CD14-positive monocyte (primary cell): ENCODE measurements around the gene IGSF9B. TPM values are rescaled to one million over a fixed set of nuclear protein-coding genes. Genes with fewer than 3 reads are reported as not detected.

ENCODE experiments used
- DNase-seq, 3 donors: peaks; one replicate each; pipeline ENCODE4 v3.0.0-alpha.2; 2011 to 2022
- H2AFZ ChIP-seq: 2 replicates; pipeline ENCODE4 v1.6.0; 2012; ENCODE audit warnings: mild to moderate bottlenecking, low read depth, low read length, inconsistent platforms; ENCODE audit not compliant: insufficient read depth, poor library complexity, severe bottlenecking
- H3K27ac ChIP-seq, 2 donors: 1 replicate in 1 of 2; 2 replicates in 1 of 2; pipeline ENCODE4 v1.5.1; 2012 to 2013; ENCODE audit warnings: low read length in 2 of 2, control low read depth in 1 of 2, inconsistent platforms in 1 of 2, low read depth in 1 of 2, mild to moderate bottlenecking in 1 of 2
- H3K27me3 ChIP-seq, 2 donors: one replicate each; pipeline versions ENCODE4 v1.6.0 to v1.6.1; 2011 to 2013; ENCODE audit warnings: low read length in 2 of 2; ENCODE audit not compliant: control insufficient read depth in 2 of 2, insufficient read depth in 2 of 2
- H3K36me3 ChIP-seq, 2 donors: replicated peaks in 1 of 2; 1 replicate in 1 of 2; 2 replicates in 1 of 2; pipeline versions ENCODE4 v1.5.1 to v1.6.1; 2012 to 2013; ENCODE audit warnings: low read length in 2 of 2, control low read depth in 1 of 2, inconsistent platforms in 1 of 2, mild to moderate bottlenecking in 1 of 2; ENCODE audit not compliant: insufficient read depth in 2 of 2, control insufficient read depth in 1 of 2
- H3K4me1 ChIP-seq, 2 donors: 1 replicate in 1 of 2; 2 replicates in 1 of 2; pipeline versions ENCODE4 v1.5.1 to v1.6.1; 2012 to 2013; ENCODE audit warnings: low read length in 2 of 2, control low read depth in 1 of 2, inconsistent platforms in 1 of 2, mild to moderate bottlenecking in 1 of 2, moderate library complexity in 1 of 2; ENCODE audit not compliant: insufficient read depth in 2 of 2, control insufficient read depth in 1 of 2
- H3K4me2 ChIP-seq: replicated peaks from 2 replicates; pipeline ENCODE3; 2012; ENCODE audit warnings: low read length, moderate library complexity, mild to moderate bottlenecking; ENCODE audit not compliant: poor library complexity, severe bottlenecking; ENCODE audit errors: extremely low read depth
- H3K4me3 ChIP-seq, 3 experiments: fragments of 200-600 bp in 1 of 3; sonication (generic) in 1 of 3; replicated peaks in 1 of 3; 1 replicate in 2 of 3; 2 replicates in 1 of 3; pipeline ENCODE4 v1.5.1; 2011 to 2013; ENCODE audit warnings: low read length in 3 of 3, mild to moderate bottlenecking in 3 of 3, control low read depth in 2 of 3, low read depth in 2 of 3, inconsistent platforms in 1 of 3, moderate library complexity in 1 of 3
- H3K79me2 ChIP-seq: 2 replicates; pipeline ENCODE4 v1.6.0; 2012; ENCODE audit warnings: mild to moderate bottlenecking, control low read depth, inconsistent platforms, low read length, moderate library complexity; ENCODE audit not compliant: insufficient read depth
- H3K9ac ChIP-seq: 2 replicates; pipeline ENCODE4 v1.6.0; 2017; ENCODE audit warnings: low read length, mild to moderate bottlenecking; ENCODE audit not compliant: insufficient read depth, poor library complexity, severe bottlenecking
- H3K9me3 ChIP-seq, 2 donors: replicated peaks in 1 of 2; 1 replicate in 1 of 2; 2 replicates in 1 of 2; pipeline versions ENCODE4 v1.5.1 to v1.6.1; 2012 to 2013; ENCODE audit warnings: low read length in 2 of 2, control low read depth in 1 of 2; ENCODE audit not compliant: control insufficient read depth in 1 of 2, insufficient read depth in 1 of 2
- H4K20me1 ChIP-seq: 2 replicates; pipeline ENCODE4 v1.6.0; 2012; ENCODE audit warnings: mild to moderate bottlenecking, low read length, control low read depth, moderate library complexity; ENCODE audit not compliant: insufficient read depth
- H3K27ac Mint-ChIP-seq, 7 donors: one replicate each; pipeline ENCODE4 v1.8.0; 2020; ENCODE audit warnings: mild to moderate bottlenecking in 7 of 7, mixed read lengths in 7 of 7, moderate library complexity in 6 of 7, inconsistent platforms in 2 of 7
- H3K27me3 Mint-ChIP-seq, 3 donors: one replicate each; pipeline ENCODE4 v1.8.0; 2021 to 2022; ENCODE audit warnings: low read depth in 3 of 3, mild to moderate bottlenecking in 3 of 3, mixed read lengths in 3 of 3, moderate library complexity in 3 of 3, inconsistent platforms in 1 of 3
- H3K36me3 Mint-ChIP-seq, 2 donors: one replicate each; pipeline ENCODE4 v1.8.0; 2020; ENCODE audit warnings: mixed read lengths in 2 of 2, inconsistent platforms in 1 of 2, mild to moderate bottlenecking in 1 of 2
- H3K4me1 Mint-ChIP-seq: one replicate; pipeline ENCODE4 v1.8.0; 2020; ENCODE audit warnings: mild to moderate bottlenecking, mixed read lengths
- H3K4me3 Mint-ChIP-seq, 2 donors: one replicate each; pipeline ENCODE4 v1.8.0; 2020; ENCODE audit warnings: mild to moderate bottlenecking in 2 of 2, mixed read lengths in 2 of 2, moderate library complexity in 1 of 2
- H3K9me3 Mint-ChIP-seq, 7 donors: one replicate each; pipeline ENCODE4 v1.8.0; 2020 to 2022; ENCODE audit warnings: mixed read lengths in 7 of 7, mild to moderate bottlenecking in 6 of 7, moderate library complexity in 6 of 7, inconsistent platforms in 2 of 7
- CTCF ChIP-seq: fragments of 200-600 bp; IDR thresholded peaks from one replicate; pipeline ENCODE4 v1.8.0; 2022; ENCODE audit warnings: antibody characterized with exemption, mild to moderate bottlenecking
- WGBS: methylation state at CpG from one replicate; pipeline ENCODE4 v1.1.5; 2013; ENCODE audit warnings: missing lambda C conversion rate; ENCODE audit not compliant: insufficient coverage; 5-methylcytosine and 5-hydroxymethylcytosine counted together
- intact Hi-C, 2 donors: fragments of 100-400 bp; cut with micrococcal nuclease; formaldehyde crosslinking; loops; one replicate each; pipeline versions ENCODE4 v1.15.0 to v1.15.1; 2023
- polyA plus RNA-seq, 3 donors: library from polyadenylated mRNA; depleted of rRNA in 1 of 3; unstranded in 2 of 3; stranded (reverse) in 1 of 3; fragments of 300-500 nt in 2 of 3; fragments of >200 nt in 1 of 3; fragmentation: Illumina TruSeq in 2 of 3; gene quantifications; 1 replicate in 2 of 3; 2 replicates in 1 of 3; pipeline ENCODE4 v1.2.3, GENCODE V29; 2012 to 2021

Gene IGSF9B
- polyA plus RNA-seq, 3 donors: not detected

DNA sequence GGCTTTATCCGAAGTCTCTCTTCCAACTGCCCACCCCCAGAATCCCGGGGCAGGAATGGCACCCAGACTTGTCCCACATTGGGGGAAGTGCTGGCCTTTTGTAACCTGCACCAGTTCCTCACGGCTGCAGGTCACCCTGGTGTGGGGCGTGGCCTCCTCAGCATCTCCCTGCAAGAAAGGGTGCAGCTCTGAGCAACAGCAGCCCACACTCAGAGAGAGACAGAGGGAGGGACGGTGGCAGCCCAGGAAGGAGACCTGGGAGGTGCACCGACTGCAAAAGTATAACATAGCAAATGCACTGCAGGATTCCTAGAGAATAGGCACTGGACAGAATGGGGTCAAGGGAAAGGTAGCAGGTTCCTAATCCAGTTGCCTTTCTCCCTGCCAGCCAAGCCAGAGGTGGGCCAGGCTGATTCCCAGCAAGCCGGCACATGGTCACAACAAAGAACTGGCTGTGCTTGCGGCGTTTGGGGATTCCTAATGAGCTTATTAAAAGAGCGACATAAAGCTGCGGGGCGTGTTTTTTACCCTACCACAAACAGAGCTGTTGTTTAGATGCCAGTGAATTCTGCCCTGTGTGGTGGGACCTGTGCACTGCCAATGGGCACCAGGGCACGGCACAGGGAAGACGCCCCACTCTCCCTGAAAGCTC, 18.2 kb upstream of the IGSF9B start:
- Histone ChIP-seq H2AFZ (no peak overlapping the region), H3K36me3 (no peaks in the 10 kb centered on the region), H3K4me1 (no peaks in the 10 kb centered on the region), H3K27ac (no peak overlapping the region), H3K4me3 (no peak overlapping the region), H3K79me2 (no peaks in the 10 kb centered on the region), H3K4me2 (no peak overlapping the region), H3K9ac (no peak overlapping the region), H4K20me1 (no peaks in the 10 kb centered on the region), H3K27me3 (no peaks in the 10 kb centered on the region), H3K9me3 (no peaks in the 10 kb centered on the region)
- H3K27me3 Mint-ChIP-seq: peaks cover 2 to 6% (median 5%) of the 10 kb centered on the region in 3 donors
- intact Hi-C loops: no loop called here
- no peak overlapping the region for H3K4me3 Mint-ChIP-seq
- no peak overlapping the region for H3K27ac Mint-ChIP-seq
- DNase-seq: no peak
- H3K9me3 Mint-ChIP-seq: no peaks in the 10 kb centered on the region
- WGBS: 82% methylated on average over 7 of the region's 14 CpGs
- TF ChIP-seq CTCF: no peak
- H3K36me3 Mint-ChIP-seq: no peaks in the 10 kb centered on the region
- no peaks in the 10 kb centered on the region for H3K4me1 Mint-ChIP-seq

GRCh38 chr11:133971881-133972280, 15.1 kb upstream of the IGSF9B start:
- no peaks in the 10 kb centered on the region for H3K79me2 ChIP-seq
- no peak overlapping the region for H3K9ac ChIP-seq
- no peaks in the 10 kb centered on the region for H3K9me3 ChIP-seq
- no peak overlapping the region for H2AFZ ChIP-seq
- H3K9me3 Mint-ChIP-seq: peaks cover 0 to 4% (median 0%) of the 10 kb centered on the region in 7 donors
- peaks cover 0 to 2% of the 10 kb centered on the region in 2 donors for H3K27me3 ChIP-seq
- peaks cover 4 to 17% (median 13%) of the 10 kb centered on the region in 3 donors for H3K27me3 Mint-ChIP-seq
- H3K4me1 Mint-ChIP-seq: peaks cover 2% of the 10 kb centered on the region
- no peaks in the 10 kb centered on the region for H4K20me1 ChIP-seq
- no peak overlapping the region for H3K4me3 ChIP-seq
- no peaks in the 10 kb centered on the region for H3K36me3 ChIP-seq
- H3K4me1 ChIP-seq: no peaks in the 10 kb centered on the region
- DNase-seq: no peak
- no peak overlapping the region for H3K4me2 ChIP-seq
- H3K4me3 Mint-ChIP-seq: no peak overlapping the region
- intact Hi-C loops: no loop called here
- H3K27ac Mint-ChIP-seq: no peak overlapping the region
- no peaks in the 10 kb centered on the region for H3K36me3 Mint-ChIP-seq
- 86% methylated on average over 11 of the region's 11 CpGs for WGBS
- no peak overlapping the region for H3K27ac ChIP-seq
- TF ChIP-seq CTCF: no peak
